ENCODE data around the gene GCA. TPM values are rescaled to one million over a fixed set of nuclear protein-coding genes. Genes with fewer than 3 reads are reported as not detected.

GCA gene
- total RNA-seq, 4 donors from 2014 or later: 4.9 to 30.5 (median 22.6) TPM

GRCh38 chr2:162317058-162317742 is 26.7 kb upstream of the GCA start:
- WGBS, 2 donors (ENCODE audit: low coverage in 1 of 2): 66% methylated on average over 3 of the region's 3 CpGs
- no peak for ATAC-seq
- H3K27ac ChIP-seq: peak overlapping the region in 3 of 4 donors; percentile 84 to 90 (median 86)

GRCh38 chr2:162317861-162318327 is 26.0 kb upstream of the GCA start:
- H3K36me3 ChIP-seq: no peaks in the 10 kb centered on the region
- peak; percentile 16 for ATAC-seq
- H3K27ac ChIP-seq: peak overlapping the region; percentile 84 to 94 (median 88)
- 0 to 17% methylated on average over 3 to 4 of the region's 16 CpGs for WGBS, 2 donors (ENCODE audit: low coverage in 1 of 2)
- H3K9me3 ChIP-seq: no peaks in the 10 kb centered on the region
- H3K27me3 ChIP-seq: no peaks in the 10 kb centered on the region
- H3K4me3 ChIP-seq: peak overlapping the region; percentile 72 to 96
- TF ChIP-seq POLR2AphosphoS5 (IDR thresholded peaks at IDR 0.05) (no peak), CTCF (IDR thresholded peaks at IDR 0.05) (no peak), EP300 (IDR thresholded peaks at IDR 0.05) (no peak), POLR2A (IDR thresholded peaks at IDR 0.05) (no peak)
- peaks cover 0 to 66% (median 0%) of the 10 kb centered on the region in 3 donors for H3K4me1 ChIP-seq

More at GRCh38 chr2:162317058-162317742, 26.7 kb upstream of the GCA start:
- peaks cover 0 to 68% (median 0%) of the 10 kb centered on the region in 3 donors for H3K4me1 ChIP-seq
- H3K4me3 ChIP-seq: peak overlapping the region; percentile 72 to 96
- TF ChIP-seq POLR2A (IDR thresholded peaks at IDR 0.05) (no peak), EP300 (IDR thresholded peaks at IDR 0.05) (no peak), CTCF (IDR thresholded peaks at IDR 0.05) (no peak), POLR2AphosphoS5 (IDR thresholded peaks at IDR 0.05) (no peak)
- no peaks in the 10 kb centered on the region for H3K27me3 ChIP-seq
- H3K9me3 ChIP-seq: no peaks in the 10 kb centered on the region
- H3K36me3 ChIP-seq: no peaks in the 10 kb centered on the region

GRCh38 chr2:162318328-162319180 is 25.4 kb upstream of the GCA start, which contains the start of gene IFIH1:
Gene IFIH1 (minus strand): TSS chr2:162318684. CDS start chr2:162318307, 377 bp downstream.
- TF ChIP-seq CTCF (IDR thresholded peaks at IDR 0.05): peak in 3 of 4 experiments; percentile 26 to 59 (median 32)
- no peak for TF ChIP-seq EP300 (IDR thresholded peaks at IDR 0.05)
- TF ChIP-seq POLR2AphosphoS5 (IDR thresholded peaks at IDR 0.05): peak; percentile 65
- peak in 1 of 2 donors; percentile 6 for TF ChIP-seq POLR2A (IDR thresholded peaks at IDR 0.05)
- peak within 1 kb of the TSS; percentile 72 to 96 for H3K4me3 ChIP-seq
- peak; percentile 94 for ATAC-seq
- H3K27ac ChIP-seq: peak within 1 kb of the TSS; percentile 84 to 94 (median 88)
- no peaks in the 10 kb centered on the region for H3K27me3 ChIP-seq
- H3K4me1 ChIP-seq: peaks cover 0 to 60% (median 0%) of the 10 kb centered on the region in 3 donors
- no peaks in the 10 kb centered on the region for H3K36me3 ChIP-seq
- WGBS, 2 donors (ENCODE audit: low coverage in 1 of 2): 1 to 3% methylated on average over 6 to 15 of the region's 45 CpGs
- H3K9me3 ChIP-seq: no peaks in the 10 kb centered on the region

- 44 to 59% methylated on average over 1 of the region's 1 CpG for WGBS, 2 donors (ENCODE audit: low coverage in 1 of 2)
Measured at GRCh38 chr2:162320864-162321517, 22.9 kb upstream of the GCA start.

More at GRCh38 chr2:162320864-162321517, 22.9 kb upstream of the GCA start:
- Histone ChIP-seq H3K27ac (no peak overlapping the region), H3K27me3 (no peaks in the 10 kb centered on the region), H3K36me3 (no peaks in the 10 kb centered on the region), H3K4me3 (no peak overlapping the region), H3K9me3 (no peaks in the 10 kb centered on the region), H3K4me1 (peaks cover 0 to 38% (median 0%) of the 10 kb centered on the region in 3 donors)
- no peak for ATAC-seq
- no peak for TF ChIP-seq POLR2A (IDR thresholded peaks at IDR 0.05)
- TF ChIP-seq EP300 (IDR thresholded peaks at IDR 0.05): no peak
- TF ChIP-seq CTCF (IDR thresholded peaks at IDR 0.05): no peak
- TF ChIP-seq POLR2AphosphoS5 (IDR thresholded peaks at IDR 0.05): no peak

All from gastroesophageal sphincter (tissue), 4 donors.